Kidney epithelial cell (primary cell): ENCODE results near the gene TMEM45A. TPM values are rescaled to one million over a fixed set of nuclear protein-coding genes. Genes with fewer than 3 reads are reported as not detected.

ENCODE experiments used
- DNase-seq: peaks from one replicate; pipeline ENCODE4 v3.0.0-alpha.2; 2010; ENCODE audit warnings: low read depth
- H3K27me3 ChIP-seq: 2 replicates; pipeline ENCODE4 v1.6.0; 2011; ENCODE audit warnings: low read length; ENCODE audit not compliant: control insufficient read depth, insufficient read depth
- H3K36me3 ChIP-seq: 2 replicates; pipeline ENCODE4 v1.5.1; 2011; ENCODE audit warnings: low read length; ENCODE audit not compliant: control insufficient read depth, insufficient read depth
- H3K4me3 ChIP-seq: 2 replicates; pipeline ENCODE4 v1.5.1; 2011; ENCODE audit warnings: low read depth, mild to moderate bottlenecking, control low read depth, low read length
- total RNA-seq: library from RNA; depleted of rRNA; stranded (reverse); fragments of >200 nt; gene quantifications from 2 replicates; pipeline ENCODE4 v1.2.3, GENCODE V29; 2015
- TF ChIP-seq, protein P1 (sequence below): IDR thresholded peaks from 2 replicates; pipeline ENCODE4 v1.5.1; 2011; ENCODE audit warnings: mild to moderate bottlenecking, moderate library complexity, low read length, control low read depth, inconsistent platforms; ENCODE audit not compliant: insufficient read depth, poor library complexity, severe bottlenecking

TMEM45A gene
- total RNA-seq, 1 donor from 2014 or later = 10.2 TPM

DNA sequence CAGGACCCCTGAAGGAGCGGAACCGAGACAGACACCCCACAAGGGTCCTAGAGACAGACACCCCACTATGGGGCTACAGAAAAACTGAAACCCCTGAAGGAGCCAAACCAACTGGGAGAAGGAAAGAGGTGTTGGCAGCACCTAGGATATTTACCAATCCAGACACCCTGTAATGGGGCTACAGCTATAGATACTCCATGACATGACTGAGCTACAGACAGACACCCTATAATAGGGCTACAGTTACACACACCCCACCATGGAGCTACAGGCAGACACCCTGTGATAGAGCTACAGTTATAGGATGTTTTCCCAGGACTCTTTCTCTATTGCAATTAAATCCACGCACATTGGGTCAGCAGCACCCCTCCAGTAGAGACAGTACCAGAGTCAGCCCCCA lies 94.4 kb downstream of the TMEM45A start:
- TF ChIP-seq, protein P1, sequence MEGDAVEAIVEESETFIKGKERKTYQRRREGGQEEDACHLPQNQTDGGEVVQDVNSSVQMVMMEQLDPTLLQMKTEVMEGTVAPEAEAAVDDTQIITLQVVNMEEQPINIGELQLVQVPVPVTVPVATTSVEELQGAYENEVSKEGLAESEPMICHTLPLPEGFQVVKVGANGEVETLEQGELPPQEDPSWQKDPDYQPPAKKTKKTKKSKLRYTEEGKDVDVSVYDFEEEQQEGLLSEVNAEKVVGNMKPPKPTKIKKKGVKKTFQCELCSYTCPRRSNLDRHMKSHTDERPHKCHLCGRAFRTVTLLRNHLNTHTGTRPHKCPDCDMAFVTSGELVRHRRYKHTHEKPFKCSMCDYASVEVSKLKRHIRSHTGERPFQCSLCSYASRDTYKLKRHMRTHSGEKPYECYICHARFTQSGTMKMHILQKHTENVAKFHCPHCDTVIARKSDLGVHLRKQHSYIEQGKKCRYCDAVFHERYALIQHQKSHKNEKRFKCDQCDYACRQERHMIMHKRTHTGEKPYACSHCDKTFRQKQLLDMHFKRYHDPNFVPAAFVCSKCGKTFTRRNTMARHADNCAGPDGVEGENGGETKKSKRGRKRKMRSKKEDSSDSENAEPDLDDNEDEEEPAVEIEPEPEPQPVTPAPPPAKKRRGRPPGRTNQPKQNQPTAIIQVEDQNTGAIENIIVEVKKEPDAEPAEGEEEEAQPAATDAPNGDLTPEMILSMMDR = no peak
- no peak overlapping the region for H3K4me3 ChIP-seq
- no peak for DNase-seq
- H3K36me3 ChIP-seq = no peaks in the 10 kb centered on the region
- no peaks in the 10 kb centered on the region for H3K27me3 ChIP-seq

DNA sequence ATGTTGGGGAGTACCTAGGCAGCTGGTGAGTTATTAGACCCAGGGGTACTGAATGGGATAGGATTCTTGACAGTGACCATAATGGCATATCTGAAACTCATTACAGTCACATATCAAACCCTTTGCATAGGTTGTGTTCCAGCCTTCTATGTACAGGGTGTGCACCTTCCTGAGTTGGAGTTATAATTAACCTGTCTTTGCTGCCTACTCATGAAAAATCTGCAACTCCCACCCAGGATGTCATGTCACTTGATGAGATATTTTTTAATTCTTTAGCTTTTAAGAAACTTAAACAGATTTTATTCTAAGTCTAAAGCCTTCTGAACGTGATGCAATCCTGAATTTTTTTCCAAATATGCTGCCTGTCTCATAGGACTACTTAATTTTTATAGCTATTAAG lies 95.8 kb downstream of the TMEM45A start:
- no peak for DNase-seq
- Histone ChIP-seq H3K36me3 (no peaks in the 10 kb centered on the region), H3K27me3 (no peaks in the 10 kb centered on the region), H3K4me3 (no peak overlapping the region)
- TF ChIP-seq, protein P1 = no peak

DNA sequence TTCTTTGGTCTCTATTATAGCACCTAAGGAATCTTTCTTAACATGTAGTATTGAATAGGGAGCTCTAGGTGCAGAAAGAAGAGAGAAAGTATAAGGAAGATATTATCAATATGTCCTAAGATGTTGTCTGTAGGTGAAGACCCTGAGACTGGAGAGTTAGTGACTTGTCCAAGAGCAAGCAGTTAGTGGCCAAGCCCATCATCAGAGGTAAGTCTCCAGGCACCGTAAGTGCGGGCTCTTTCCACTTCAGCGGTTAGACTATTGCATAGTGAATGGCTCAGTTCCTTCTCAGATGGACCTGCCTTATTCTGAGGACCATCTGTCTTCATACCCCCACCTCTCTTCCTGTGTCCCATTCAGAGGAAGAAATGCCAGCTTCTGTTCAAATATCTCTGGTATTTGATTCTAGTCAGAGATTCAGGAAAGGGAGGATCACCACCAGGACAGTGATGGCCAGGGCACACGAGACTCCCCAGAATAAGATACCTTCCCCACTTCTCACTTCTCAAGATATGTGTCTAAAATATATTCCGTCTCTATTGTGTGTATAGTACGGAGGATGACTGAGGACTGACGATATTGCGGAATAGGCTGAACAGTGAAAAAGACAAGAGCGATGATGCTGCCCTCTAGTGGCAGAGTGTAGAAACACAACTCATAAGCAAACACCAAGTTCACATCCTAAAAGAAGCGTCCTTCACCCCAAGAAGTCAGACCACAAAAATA lies 97.9 kb downstream of the TMEM45A start:
- Histone ChIP-seq H3K36me3 (no peaks in the 10 kb centered on the region), H3K4me3 (no peak overlapping the region), H3K27me3 (no peaks in the 10 kb centered on the region)
- DNase-seq = peak; percentile 39
- TF ChIP-seq, protein P1 = peak; percentile 83

DNA sequence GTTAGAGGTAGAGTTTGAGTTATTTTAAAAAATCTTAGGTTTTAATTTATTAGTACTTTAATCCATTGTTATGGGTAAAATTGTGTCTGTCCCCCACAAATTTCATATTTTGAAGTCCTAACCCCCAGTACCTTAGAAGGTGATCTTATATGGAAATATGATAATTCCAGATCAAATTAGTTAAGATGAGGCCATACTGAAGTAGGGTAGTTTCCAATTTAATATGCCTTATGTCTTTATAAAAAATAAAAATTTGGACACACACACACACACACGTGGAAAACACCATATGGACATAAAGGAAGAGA lies 98.4 kb downstream of the TMEM45A start:
- Histone ChIP-seq H3K36me3 (no peaks in the 10 kb centered on the region), H3K4me3 (no peak overlapping the region), H3K27me3 (no peaks in the 10 kb centered on the region)
- TF ChIP-seq, protein P1 = no peak
- DNase-seq = no peak

DNA sequence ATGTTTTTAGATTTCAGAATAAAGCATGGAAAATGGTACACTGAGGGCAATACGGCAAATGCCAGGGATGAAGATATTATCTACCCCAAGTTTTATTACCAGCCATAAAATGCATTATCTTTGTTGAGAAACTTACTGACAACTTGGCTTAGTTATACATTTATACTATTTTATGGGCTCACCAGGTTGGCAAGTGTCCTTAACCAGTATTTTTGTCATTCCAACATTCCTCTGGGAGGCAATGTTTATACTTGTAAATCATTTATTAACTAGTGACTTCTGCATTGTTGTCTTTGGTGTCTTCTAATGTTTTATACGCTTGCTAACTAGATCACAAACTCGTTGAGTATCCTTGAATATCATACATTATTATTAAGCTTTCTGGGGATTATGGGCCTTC lies 99.0 kb downstream of the TMEM45A start:
- TF ChIP-seq, protein P1 = no peak
- H3K36me3 ChIP-seq = no peaks in the 10 kb centered on the region
- H3K27me3 ChIP-seq = no peaks in the 10 kb centered on the region
- no peak for DNase-seq
- H3K4me3 ChIP-seq = no peak overlapping the region

DNA sequence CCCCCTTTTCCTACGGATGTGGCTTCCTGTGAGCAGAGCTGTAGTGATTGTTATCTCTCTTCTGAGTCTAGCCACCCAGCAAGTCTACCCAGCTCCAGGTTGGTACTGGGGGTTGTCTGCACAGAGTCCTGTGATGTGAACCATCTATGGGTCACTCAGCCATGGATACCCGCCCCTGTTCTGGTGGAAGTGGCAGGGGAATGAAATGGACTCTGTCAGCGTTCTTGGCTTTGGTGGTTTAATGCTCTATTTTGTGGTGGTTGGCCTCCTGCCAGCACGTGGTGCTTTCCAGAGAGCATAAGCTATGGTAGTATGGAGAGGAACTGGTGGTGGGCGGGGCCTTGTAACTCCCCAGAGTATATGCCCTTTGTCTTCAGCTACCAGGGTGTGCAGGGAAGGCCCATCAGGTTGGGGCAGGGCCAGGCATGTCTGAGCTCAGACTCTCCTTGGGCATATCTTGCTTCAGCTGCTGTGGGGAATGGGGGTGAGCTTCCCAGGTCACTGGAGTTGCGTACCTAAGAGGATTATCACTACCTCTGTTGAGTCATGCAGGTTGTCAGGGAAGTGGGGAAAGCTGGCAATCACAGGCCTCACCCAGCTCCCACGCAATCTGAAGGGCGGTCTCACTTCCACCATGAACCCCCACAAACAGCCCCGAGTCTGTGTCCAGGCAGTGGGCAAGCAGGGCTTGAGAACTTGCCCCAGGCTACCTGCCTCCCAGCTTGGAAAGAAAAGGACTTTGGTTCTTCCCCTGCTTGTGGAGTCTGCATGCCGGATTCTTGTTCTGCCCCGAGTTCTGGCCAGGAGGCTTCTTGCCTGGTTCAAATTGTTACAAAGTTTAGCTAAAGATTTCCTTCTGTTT lies 108.0 kb downstream of the TMEM45A start:
- no peaks in the 10 kb centered on the region for H3K36me3 ChIP-seq
- TF ChIP-seq, protein P1 = no peak
- no peak for DNase-seq
- H3K4me3 ChIP-seq = no peak overlapping the region
- H3K27me3 ChIP-seq = no peaks in the 10 kb centered on the region
